ENCODE measurements around the gene SYT13. TPM values are rescaled to one million over a fixed set of nuclear protein-coding genes. Genes with fewer than 3 reads are reported as not detected.

Gene SYT13
- total RNA-seq, 1 experiment from 2014 or later = 1.4 TPM

DNA sequence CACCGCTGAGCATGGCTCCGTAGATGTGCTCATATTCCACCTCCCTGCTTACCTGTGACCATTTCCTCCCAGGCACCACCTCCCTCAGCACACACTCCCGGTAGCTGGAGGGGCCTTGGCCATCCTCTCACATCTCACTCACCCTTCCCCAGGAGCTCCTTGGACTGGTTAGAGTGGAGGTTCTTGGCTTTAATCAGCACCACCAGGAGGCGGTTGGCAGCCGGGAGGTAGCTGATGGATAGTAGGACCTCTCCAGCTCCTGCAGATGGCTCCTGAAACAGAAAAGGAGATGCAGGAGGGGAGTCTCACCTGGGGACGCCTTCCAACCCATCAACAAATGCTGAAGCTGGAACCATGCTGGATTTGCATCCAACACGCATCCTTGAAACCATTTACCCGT, 39.9 kb downstream of the SYT13 start:
- no peaks in the 10 kb centered on the region for H3K9me3 ChIP-seq (ENCODE audit: control insufficient read depth in 1 of 2, insufficient read depth in 1 of 2, low read depth in 1 of 2, low read length in 2 of 2)
- H3K27me3 ChIP-seq (ENCODE audit: insufficient read depth, low read length) = no peaks in the 10 kb centered on the region
- ChIA-PET RAD21 (ENCODE audit: low non-redundant PET in 1 of 2, low total read pairs in 2 of 2, uncharacterized antibody in 2 of 2, unreplicated experiment in 2 of 2) (no interaction called here), CTCF (no interaction called here), POLR2A (no interaction called here)
- no peaks in the 10 kb centered on the region for H4K20me1 ChIP-seq (ENCODE audit: insufficient read depth)
- no peak for TF ChIP-seq CEBPB (IDR thresholded peaks at IDR 0.05; ENCODE audit: low read depth)
- TF ChIP-seq SIN3A (IDR thresholded peaks at IDR 0.05; ENCODE audit: low read depth) = no peak
- TF ChIP-seq FOSL1 (IDR thresholded peaks at IDR 0.05; ENCODE audit: low read depth) = no peak
- H3K4me2 ChIP-seq (ENCODE audit: low read length) = no peak overlapping the region
- BruUV-seq (replicated peaks) = no TSS peak
- no peak overlapping the region for H3K27ac ChIP-seq (ENCODE audit: low read depth, low read length)
- H3K79me2 ChIP-seq (ENCODE audit: insufficient read depth, low read length) = no peaks in the 10 kb centered on the region
- H3K36me3 ChIP-seq (ENCODE audit: control insufficient read depth in 1 of 2, insufficient read depth in 2 of 2, low read length in 2 of 2) = no peaks in the 10 kb centered on the region
- ATAC-seq (no peak), DNase-seq (ENCODE audit: low read depth, low spot score) (no peak)
- intact Hi-C loops (cut with micrococcal nuclease) = no loop called here
- no peak overlapping the region for H2AFZ ChIP-seq (ENCODE audit: low read depth, low read length, poor library complexity, severe bottlenecking)
- H3K9me2 ChIP-seq (ENCODE audit: insufficient read depth) = no peaks in the 10 kb centered on the region
- H3K4me1 ChIP-seq (ENCODE audit: control insufficient read depth in 1 of 2, insufficient read depth in 2 of 2, low read length in 2 of 2) = no peaks in the 10 kb centered on the region
- H3K4me3 ChIP-seq (replicated peaks in 1 of 2; ENCODE audit: low read depth in 1 of 2, low read length in 2 of 2) = no peak overlapping the region
- H3K9ac ChIP-seq (ENCODE audit: low read length) = no peak overlapping the region

- ATAC-seq = no peak
- no peak for TF ChIP-seq JUND (IDR thresholded peaks at IDR 0.05)
- TF ChIP-seq, protein P1, sequence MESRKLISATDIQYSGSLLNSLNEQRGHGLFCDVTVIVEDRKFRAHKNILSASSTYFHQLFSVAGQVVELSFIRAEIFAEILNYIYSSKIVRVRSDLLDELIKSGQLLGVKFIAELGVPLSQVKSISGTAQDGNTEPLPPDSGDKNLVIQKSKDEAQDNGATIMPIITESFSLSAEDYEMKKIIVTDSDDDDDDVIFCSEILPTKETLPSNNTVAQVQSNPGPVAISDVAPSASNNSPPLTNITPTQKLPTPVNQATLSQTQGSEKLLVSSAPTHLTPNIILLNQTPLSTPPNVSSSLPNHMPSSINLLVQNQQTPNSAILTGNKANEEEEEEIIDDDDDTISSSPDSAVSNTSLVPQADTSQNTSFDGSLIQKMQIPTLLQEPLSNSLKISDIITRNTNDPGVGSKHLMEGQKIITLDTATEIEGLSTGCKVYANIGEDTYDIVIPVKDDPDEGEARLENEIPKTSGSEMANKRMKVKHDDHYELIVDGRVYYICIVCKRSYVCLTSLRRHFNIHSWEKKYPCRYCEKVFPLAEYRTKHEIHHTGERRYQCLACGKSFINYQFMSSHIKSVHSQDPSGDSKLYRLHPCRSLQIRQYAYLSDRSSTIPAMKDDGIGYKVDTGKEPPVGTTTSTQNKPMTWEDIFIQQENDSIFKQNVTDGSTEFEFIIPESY (IDR thresholded peaks at IDR 0.05; ENCODE audit: extremely low read depth, insufficient replicate concordance, low read length) = no peak
- no peak for TF ChIP-seq FOSL1 (IDR thresholded peaks at IDR 0.05; ENCODE audit: low read depth)
- no peak for TF ChIP-seq POLR2AphosphoS5 (IDR thresholded peaks at IDR 0.05; ENCODE audit: low read depth, low read length)
- TF ChIP-seq ELF1 (IDR thresholded peaks at IDR 0.05; ENCODE audit: borderline replicate concordance, low read depth) = no peak
- TF ChIP-seq, protein P2, sequence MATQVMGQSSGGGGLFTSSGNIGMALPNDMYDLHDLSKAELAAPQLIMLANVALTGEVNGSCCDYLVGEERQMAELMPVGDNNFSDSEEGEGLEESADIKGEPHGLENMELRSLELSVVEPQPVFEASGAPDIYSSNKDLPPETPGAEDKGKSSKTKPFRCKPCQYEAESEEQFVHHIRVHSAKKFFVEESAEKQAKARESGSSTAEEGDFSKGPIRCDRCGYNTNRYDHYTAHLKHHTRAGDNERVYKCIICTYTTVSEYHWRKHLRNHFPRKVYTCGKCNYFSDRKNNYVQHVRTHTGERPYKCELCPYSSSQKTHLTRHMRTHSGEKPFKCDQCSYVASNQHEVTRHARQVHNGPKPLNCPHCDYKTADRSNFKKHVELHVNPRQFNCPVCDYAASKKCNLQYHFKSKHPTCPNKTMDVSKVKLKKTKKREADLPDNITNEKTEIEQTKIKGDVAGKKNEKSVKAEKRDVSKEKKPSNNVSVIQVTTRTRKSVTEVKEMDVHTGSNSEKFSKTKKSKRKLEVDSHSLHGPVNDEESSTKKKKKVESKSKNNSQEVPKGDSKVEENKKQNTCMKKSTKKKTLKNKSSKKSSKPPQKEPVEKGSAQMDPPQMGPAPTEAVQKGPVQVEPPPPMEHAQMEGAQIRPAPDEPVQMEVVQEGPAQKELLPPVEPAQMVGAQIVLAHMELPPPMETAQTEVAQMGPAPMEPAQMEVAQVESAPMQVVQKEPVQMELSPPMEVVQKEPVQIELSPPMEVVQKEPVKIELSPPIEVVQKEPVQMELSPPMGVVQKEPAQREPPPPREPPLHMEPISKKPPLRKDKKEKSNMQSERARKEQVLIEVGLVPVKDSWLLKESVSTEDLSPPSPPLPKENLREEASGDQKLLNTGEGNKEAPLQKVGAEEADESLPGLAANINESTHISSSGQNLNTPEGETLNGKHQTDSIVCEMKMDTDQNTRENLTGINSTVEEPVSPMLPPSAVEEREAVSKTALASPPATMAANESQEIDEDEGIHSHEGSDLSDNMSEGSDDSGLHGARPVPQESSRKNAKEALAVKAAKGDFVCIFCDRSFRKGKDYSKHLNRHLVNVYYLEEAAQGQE (IDR thresholded peaks at IDR 0.05; ENCODE audit: low read depth) = no peak
- no peak for TF ChIP-seq CEBPB (IDR thresholded peaks at IDR 0.05; ENCODE audit: low read depth)
- TF ChIP-seq SRF (IDR thresholded peaks at IDR 0.05; ENCODE audit: low read depth) = no peak
- TF ChIP-seq, protein P3, sequence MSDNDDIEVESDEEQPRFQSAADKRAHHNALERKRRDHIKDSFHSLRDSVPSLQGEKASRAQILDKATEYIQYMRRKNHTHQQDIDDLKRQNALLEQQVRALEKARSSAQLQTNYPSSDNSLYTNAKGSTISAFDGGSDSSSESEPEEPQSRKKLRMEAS (IDR thresholded peaks at IDR 0.05) = no peak
- TF ChIP-seq, protein P4, sequence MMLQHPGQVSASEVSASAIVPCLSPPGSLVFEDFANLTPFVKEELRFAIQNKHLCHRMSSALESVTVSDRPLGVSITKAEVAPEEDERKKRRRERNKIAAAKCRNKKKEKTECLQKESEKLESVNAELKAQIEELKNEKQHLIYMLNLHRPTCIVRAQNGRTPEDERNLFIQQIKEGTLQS (IDR thresholded peaks at IDR 0.05) = no peak
- no peak for TF ChIP-seq SP1 (IDR thresholded peaks at IDR 0.05; ENCODE audit: low read depth)
- TF ChIP-seq TCF7L2 (IDR thresholded peaks at IDR 0.05; ENCODE audit: borderline replicate concordance, extremely low read depth, insufficient read depth, insufficient read length) = no peak
- TF ChIP-seq POLR2A (IDR thresholded peaks at IDR 0.05; ENCODE audit: borderline replicate concordance, extremely low read depth, insufficient read depth, insufficient read length) = no peak
- TF ChIP-seq SIN3A (IDR thresholded peaks at IDR 0.05; ENCODE audit: low read depth) = no peak
Measured at GRCh38 chr11:45245218-45246045, 40.7 kb downstream of the SYT13 start.

More at GRCh38 chr11:45245218-45246045, 40.7 kb downstream of the SYT13 start:
- Histone ChIP-seq H2AFZ (ENCODE audit: low read depth, low read length, poor library complexity, severe bottlenecking) (no peak overlapping the region), H3K9ac (ENCODE audit: low read length) (no peak overlapping the region), H3K79me2 (ENCODE audit: insufficient read depth, low read length) (no peaks in the 10 kb centered on the region), H4K20me1 (ENCODE audit: insufficient read depth) (no peaks in the 10 kb centered on the region), H3K9me3 (ENCODE audit: control insufficient read depth in 1 of 2, insufficient read depth in 1 of 2, low read depth in 1 of 2, low read length in 2 of 2) (no peaks in the 10 kb centered on the region), H3K4me3 (replicated peaks in 1 of 2; ENCODE audit: low read depth in 1 of 2, low read length in 2 of 2) (no peak overlapping the region), H3K9me2 (ENCODE audit: insufficient read depth) (no peaks in the 10 kb centered on the region), H3K4me1 (ENCODE audit: control insufficient read depth in 1 of 2, insufficient read depth in 2 of 2, low read length in 2 of 2) (no peaks in the 10 kb centered on the region), H3K4me2 (ENCODE audit: low read length) (no peak overlapping the region), H3K36me3 (ENCODE audit: control insufficient read depth in 1 of 2, insufficient read depth in 2 of 2, low read length in 2 of 2) (no peaks in the 10 kb centered on the region), H3K27ac (ENCODE audit: low read depth, low read length) (no peak overlapping the region), H3K27me3 (ENCODE audit: insufficient read depth, low read length) (no peaks in the 10 kb centered on the region)
- no peak for DNase-seq (ENCODE audit: low read depth, low spot score)
- RAD21 ChIA-PET (ENCODE audit: low non-redundant PET in 1 of 2, low total read pairs in 2 of 2, uncharacterized antibody in 2 of 2, unreplicated experiment in 2 of 2) = no interaction called here
- intact Hi-C loops (cut with micrococcal nuclease) = no loop called here
- no TSS peak for BruUV-seq (replicated peaks)
- POLR2A ChIA-PET = no interaction called here
- CTCF ChIA-PET = interaction anchor here (2.3 kb wide), 1 partner anchor 12 kb away, joined by 13 read pairs; no protein-coding TSS in a partner anchor
